SW480 (cell line): ENCODE data around the gene MRPL22.
"Not testable (repeated sequence)": the region's sequence is repeated elsewhere in the genome, so short reads cannot be mapped to it uniquely, and the experiment has no call there.

ENCODE experiments used
- DNase-seq: peaks from one replicate; pipeline ENCODE4 v3.0.0-alpha.2; 2016; ENCODE audit warnings: low spot score

The MRPL22 gene

DNA sequence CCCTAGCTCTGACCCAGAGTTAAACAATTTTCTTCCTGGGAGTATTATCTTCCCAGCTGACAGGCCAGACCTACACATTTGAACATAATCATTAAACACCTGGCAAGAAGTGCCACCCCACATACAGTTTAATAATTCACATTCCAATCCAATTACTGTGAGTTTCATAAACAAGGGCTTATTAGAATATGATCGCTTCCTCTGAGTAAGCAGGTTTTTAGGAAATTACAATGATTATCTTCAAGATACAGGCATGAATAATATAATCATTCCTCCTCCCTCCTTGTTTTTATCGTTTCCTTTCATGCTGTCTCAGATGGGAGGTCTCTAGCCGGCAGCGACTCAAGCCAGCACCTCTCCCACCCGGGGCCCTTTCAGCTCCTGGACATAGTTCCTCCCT lies 56.9 kb downstream of the MRPL22 start:
- no peak for DNase-seq

DNA sequence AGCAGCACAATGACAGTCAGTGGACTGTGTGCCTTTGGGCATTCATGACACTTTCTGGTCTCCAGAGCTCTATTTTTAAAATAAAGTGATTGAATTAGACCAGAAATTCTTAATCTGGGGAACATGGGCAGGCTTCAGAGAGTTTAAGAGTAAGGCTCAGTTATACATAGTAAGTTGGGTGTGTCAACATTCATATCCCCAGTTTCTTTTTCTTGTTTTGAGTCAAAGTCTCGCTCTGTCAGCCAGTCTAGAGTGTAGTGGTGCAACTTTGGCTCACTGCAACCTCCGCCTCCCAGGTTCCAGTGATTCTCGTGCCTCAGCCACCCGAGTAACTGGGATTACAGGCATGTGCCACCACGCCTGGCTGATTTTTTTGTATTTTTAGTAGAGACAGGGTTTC lies 59.0 kb downstream of the MRPL22 start:
- DNase-seq: no peak

DNA sequence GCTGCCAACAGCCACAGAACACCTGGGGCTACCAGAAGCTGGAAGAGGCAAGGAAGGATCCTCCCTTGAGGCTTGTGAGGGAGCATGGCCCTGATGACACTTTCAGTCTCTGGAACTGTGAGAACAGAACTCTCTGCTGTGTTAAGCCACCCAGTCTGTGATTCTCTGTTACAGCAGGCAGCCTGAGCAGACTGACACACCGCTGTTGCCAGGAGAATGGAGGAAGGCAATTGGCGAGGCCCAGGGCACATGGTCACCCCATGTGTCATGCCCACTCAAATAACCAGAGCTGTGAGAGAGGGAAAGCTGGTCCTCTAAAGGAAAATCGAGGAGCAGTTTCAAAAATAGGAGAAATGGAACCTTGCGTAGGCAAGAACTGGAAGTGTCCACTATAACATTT lies 60.6 kb downstream of the MRPL22 start:
- DNase-seq: no peak

DNA sequence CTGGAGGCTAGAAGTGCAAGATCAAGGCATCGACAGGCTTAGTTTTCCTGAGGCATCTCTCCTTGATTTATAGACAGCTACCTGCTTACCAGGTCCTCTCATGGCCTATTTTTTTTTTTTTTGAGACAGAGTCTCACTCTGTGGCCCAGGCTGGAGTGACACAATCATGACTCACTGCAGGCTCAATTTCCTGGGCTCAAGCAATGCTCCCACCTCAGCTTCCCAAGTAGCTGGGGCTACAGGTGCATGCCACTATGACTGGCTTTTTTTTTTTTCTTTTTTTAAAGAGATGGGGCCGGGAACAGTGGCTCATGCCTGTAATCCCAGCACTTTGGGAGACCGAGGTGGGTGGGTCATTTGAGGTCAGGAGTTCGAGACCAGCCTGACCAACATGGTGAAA lies 61.8 kb downstream of the MRPL22 start:
- peak; percentile 42 for DNase-seq

DNA sequence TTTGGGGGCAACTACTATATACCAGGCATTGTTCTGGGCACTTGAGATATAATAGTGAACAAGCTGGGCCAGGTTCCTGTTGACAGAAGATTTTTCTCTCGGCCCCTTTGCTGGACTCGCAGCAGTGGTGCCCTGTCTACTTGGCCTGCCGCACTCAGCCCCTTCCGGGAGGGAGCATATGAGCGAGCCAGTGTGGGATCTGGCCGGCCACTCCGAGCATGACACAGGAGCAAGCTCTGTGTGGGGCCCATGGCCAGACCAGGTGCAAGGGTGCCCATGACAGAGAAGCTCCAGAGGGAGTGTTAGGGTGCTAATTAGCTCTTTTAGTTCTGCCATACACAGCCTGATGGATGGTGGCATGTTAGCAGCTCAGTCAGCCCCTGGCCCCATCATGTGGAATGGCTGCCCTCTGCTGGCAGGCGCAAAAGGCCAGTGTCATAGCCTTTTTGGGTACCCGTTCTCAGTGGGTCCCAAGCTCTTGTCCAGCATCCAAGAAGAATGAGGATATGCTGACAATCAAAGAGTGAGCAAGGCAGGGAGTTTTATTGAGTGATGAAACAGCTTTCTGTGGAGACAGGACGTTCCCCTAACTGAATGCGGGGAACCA lies 63.4 kb downstream of the MRPL22 start:
- no peak for DNase-seq

DNA sequence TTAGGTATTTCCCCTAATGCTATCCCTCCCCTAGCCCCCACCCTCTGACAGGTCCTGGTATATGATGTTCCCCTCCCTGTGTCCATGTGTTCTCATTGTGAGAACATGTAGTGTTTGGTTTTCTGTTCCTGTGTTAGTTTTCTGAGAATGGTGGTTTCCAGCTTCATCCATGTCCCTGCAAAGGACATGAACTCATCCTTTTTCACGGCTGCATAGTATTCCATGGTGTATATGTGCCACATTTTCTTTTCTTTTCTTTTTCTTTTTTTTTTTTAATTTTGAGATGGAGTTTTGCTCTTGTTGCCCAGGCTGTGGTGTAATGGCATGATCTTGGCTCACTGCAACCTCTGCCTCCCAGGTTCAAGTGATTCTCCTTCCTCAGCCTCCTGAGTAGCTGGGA lies 65.4 kb downstream of the MRPL22 start:
- DNase-seq: not testable (repeated sequence)

DNA sequence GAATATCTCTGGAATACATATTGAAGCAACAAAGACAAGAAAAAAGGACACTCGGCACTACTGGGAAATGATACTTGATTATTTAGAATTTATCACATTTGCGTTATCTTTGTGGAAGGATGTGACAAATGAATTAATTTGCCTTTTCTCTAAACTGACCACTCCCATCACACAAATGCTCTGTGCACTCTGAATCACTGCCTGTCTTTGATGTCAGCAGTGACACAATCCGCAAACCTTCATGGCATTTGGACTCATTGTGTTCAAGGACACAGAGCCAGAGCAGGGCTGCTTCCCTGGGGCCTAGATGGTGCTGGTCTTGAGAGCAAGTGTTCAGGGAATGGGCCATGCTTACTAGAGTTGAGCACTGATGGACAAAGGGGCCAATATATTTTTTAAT lies 67.8 kb downstream of the MRPL22 start:
- DNase-seq: peak; percentile 46

DNA sequence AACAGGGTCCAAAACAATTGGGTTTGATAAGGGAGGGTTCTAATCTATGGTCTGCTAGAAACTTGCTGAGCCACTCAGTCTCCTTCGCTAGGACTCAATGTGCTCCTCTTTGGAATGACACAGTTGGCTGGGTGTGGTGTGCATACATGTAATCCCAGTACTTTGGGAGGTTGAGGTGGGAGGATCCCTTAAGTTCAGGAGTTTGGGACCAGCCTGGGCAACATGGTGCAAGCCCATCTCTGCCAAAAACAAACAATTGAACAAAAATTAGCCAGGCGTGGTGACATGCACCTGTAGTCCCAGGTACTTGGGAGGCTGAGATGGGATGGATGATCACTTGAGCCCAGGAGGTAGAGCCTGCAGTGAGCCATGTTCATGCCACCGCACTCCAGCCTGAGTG lies 70.0 kb downstream of the MRPL22 start:
- no peak for DNase-seq

DNA sequence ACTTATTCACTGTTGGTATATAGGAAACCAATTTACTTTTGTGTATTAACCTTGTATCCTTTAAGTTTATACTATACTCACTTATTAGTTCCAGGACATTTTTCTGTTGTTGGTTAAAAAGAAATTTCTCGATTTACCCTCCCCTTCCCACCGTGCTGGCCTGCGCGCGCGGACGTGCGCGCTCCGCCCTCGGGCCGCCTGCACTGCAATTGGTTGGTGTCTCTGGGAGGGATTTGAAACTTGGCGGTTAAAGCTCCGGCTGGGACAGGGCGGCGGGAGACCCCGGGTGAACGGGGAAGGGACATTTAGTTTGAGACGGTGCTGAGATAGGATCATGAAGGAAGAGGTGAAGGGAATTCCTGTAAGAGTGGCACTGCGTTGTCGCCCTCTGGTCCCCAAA lies 72.7 kb downstream of the MRPL22 start, which contains the start of gene KIF4B:
KIF4B (plus strand) TSS at position 230 of the 400 bp plus-strand sequence; CDS start at position 335, 105 bp downstream.
- DNase-seq: no peak

DNA sequence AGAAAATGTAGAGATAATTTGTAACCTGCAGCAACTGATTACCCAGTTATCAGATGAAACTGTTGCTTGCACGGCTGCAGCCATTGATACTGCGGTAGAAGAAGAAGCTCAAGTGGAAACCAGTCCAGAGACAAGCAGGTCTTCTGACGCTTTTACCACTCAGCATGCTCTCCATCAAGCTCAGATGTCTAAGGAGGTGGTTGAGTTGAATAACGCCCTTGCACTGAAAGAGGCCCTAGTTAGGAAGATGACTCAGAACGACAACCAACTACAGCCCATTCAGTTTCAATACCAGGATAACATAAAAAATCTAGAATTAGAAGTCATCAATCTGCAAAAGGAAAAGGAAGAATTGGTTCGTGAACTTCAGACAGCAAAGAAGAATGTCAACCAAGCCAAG lies 74.4 kb downstream of the MRPL22 start:
- no peak for DNase-seq

DNA sequence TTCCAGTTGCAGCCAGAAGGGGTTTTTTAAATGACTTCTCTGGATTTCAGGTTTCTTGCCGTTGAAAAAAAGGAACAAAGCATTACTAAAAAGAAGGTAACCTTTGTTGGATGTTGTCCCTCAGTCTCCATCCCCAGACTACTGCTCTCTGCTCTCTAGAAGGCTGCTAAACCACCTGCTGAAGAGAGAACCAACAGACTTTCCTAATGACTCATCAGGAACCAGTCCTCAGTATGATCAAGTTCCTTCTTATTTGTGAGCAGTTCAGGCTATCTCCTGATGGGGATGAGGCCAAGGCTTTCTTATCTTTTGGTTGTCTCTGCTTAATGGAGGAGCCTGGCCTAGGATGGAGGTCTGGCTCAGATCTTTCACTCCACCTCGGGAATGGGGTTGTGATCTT lies 76.7 kb downstream of the MRPL22 start:
- DNase-seq: no peak
